ENCODE results near the gene NUP88. TPM values are rescaled to one million over a fixed set of nuclear protein-coding genes. Genes with fewer than 3 reads are reported as not detected.
"Not testable (repeated sequence)": the region's sequence is repeated elsewhere in the genome, so short reads cannot be mapped to it uniquely, and the experiment has no call there.

NUP88 gene
- polyA plus RNA-seq (ENCODE audit: insufficient read length in 3 of 3), result 10 to 100 TPM; 74.0 to 88.2 (median 82.7) TPM

DNA sequence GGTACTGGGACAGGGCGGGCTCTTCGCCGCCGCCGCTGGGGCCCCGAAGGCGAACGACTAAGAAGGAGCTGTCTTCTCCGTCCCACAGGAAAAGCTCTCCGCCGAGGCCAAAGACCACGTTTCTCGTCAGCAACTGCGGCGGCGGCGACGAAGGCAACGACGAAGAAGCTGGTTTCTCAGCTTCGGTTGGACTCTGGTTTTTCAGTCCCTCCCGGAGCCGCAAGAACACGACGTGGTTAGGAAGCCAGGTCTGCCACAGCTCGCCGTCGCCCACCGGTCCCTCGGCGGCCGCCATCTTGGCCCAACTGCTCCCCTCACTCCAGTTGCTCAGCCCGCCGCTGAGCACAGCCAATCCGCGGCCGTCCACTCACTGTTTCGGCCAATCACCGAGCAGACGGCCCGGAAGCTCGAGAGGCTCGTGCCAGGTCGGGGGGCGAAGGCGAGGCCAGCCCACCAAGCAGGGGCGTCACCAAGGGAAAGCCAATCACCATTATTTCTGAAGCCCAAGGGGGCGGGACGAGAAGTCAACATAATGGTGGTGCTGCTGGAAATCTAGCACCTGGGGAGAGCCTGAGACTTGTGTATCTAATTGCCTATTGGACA lies at the start of gene NUP88:
Gene NUP88, minus strand, starts transcription at position 307 of the 603 bp plus-strand sequence. Its CDS starts 12 bp downstream, at position 295.
- DNase-seq (ENCODE audit: low read depth in 3 of 3, low spot score in 2 of 3), result peak; percentile 94 to 98 (median 96)

DNA sequence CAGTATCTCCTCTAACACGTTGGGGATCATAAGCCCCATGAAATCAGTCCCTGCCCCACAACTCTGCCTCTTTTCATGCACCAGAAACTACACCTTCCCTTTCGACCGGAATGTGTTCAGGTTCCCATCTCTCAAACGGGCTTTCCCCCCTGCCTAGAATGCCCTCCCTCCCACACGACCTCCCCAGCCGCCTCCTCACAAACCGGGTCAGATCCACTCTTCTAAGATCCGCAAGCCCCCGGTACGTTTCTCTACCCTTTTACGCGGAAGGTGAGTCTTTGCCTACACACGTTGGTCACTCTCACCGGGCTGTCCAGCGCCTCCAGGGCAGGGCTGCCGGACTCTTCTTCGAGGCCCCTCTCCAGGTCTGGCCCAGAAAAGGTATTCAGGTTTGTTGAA lies 48.6 kb upstream of the NUP88 start:
- no peak for DNase-seq (ENCODE audit: low read depth in 3 of 3, low spot score in 2 of 3)

DNA sequence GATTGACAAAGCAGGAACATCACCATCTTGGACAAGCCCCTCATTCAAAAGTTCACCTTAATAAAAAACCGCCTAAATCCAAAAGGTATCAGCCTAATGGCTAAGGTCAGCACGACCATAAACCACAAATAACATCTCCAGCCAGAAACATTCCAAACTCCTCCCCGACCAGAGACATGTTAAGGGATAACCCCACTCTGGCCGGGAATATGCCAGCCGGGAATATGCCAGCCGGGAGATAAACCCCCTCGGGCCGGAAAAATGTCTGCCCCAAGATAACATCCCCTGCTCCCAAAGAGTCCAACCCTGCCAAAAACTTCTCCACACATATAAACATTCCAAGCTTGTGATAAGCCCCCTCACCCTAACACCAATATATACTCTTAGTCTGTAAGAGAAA lies 48.0 kb upstream of the NUP88 start:
- no peak for DNase-seq (ENCODE audit: low read depth in 3 of 3, low spot score in 2 of 3)

- no peak for DNase-seq (ENCODE audit: low read depth in 3 of 3, low spot score in 2 of 3)
Observed at GRCh38 chr17:5466295-5466694, 46.8 kb upstream of the NUP88 start.

DNA sequence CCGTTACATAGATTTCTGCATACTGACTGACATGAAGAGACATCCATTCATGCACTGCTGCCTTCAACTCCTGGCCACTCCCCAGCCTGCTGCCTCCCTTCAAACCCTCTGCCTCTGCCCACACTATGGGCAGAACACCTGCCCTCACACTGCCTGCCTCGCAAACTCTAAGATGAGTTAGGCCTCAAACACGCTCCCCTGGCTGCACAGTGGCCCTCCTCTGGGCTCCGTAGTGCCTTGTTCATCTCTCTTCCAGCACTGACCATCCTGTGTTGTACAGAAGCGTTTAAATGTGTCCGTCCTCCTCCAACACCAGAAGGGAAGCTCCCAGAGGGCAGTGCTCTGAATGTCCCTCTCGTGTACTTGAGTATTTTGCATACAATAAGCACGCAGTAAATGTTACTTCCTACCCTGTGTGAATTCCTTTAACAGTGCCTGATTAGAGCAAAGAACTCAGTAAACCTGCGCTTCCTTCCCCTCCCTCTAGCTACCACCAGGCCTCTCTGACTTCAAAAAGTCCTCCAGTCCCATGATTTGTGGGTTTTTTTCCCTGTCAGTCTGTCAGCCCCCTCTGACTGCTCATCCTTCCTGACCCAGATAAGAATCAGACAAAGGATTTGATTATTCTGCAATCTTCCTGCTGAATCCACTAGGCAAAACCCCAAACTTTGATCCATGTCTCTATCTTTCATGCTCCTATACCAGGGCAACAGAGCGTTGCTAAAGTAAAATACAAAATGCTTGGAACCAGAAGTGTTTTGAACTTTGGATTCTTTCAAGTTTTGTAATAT lies 45.5 kb upstream of the NUP88 start:
- DNase-seq (ENCODE audit: low read depth in 3 of 3, low spot score in 2 of 3), result no peak

GRCh38 chr17:5446786-5447185 lies 27.3 kb upstream of the NUP88 start:
- DNase-seq (ENCODE audit: low read depth in 3 of 3, low spot score in 2 of 3), result no peak

GRCh38 chr17:5444209-5444608 lies 24.7 kb upstream of the NUP88 start:
- DNase-seq (ENCODE audit: low read depth in 3 of 3, low spot score in 2 of 3), result no peak

- no peak for DNase-seq (ENCODE audit: low read depth in 3 of 3, low spot score in 2 of 3)
Observed at GRCh38 chr17:5443728-5444127, 24.3 kb upstream of the NUP88 start.

- DNase-seq (ENCODE audit: low read depth in 3 of 3, low spot score in 2 of 3), result no peak
Observed at GRCh38 chr17:5439446-5439764, 19.9 kb upstream of the NUP88 start.

GRCh38 chr17:5438716-5439445 lies 19.4 kb upstream of the NUP88 start, which contains the start of gene C1QBP:
Gene C1QBP, minus strand, starts transcription at chr17:5439155. Its CDS starts 82 bp downstream, at chr17:5439073.
- peak; percentile 84 to 88 (median 86) for DNase-seq (ENCODE audit: low read depth in 3 of 3, low spot score in 2 of 3)

DNA sequence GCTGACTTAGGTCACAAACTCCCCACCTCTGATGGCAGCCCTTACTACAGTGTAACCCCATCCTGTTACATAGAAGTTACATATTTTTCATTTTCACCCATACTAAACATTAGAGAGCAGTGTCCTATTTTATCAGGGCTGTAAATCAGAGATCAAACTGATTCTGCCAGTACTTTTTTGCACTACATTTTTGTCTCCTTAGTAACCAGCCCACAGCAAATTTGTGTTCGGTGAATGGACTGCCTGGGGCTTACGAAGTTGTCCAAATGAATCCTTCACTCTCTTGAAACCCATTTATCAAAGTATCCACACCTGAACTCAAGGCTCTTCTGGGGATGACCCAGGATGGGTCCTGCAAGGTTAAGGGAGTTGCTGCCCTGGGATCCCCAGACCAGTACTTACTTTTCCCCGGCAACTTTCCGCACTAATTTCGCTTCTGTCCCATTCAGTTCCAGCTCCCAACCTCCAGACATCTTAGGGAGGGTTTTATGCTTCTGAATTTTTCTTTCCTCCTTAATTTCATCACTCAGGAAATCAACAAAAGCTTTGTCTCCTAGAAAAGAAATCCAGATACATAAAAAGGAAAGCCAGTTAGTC lies 18.4 kb upstream of the NUP88 start:
- DNase-seq (ENCODE audit: low read depth in 3 of 3, low spot score in 2 of 3), result no peak

DNA sequence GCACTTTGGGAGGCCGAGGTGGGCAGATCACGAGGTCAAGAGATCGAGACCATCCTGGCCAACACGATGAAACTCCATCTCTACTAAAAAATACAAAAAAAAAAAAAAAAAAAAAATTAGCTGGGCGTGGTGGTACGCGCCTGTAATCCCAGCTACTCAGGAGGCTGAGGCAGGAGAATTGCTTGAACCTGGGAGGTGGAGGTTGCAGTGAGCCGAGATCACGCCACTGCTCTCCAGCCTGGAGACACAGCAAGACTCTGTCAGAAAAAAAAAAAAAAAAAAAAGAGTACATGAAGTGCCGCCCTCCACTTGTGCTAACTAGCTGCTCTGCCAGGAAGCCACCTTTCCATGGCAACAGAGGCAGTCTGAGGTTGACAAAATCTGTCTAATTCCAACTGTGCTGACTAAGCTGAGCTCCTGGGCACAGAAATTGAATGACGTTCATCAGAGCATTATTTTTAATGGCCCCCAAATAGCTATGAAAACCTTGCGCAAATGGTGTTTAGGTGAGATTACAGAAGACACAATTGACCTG lies 16.4 kb upstream of the NUP88 start:
- DNase-seq (ENCODE audit: low read depth in 3 of 3, low spot score in 2 of 3), result not testable (repeated sequence)

- no peak for DNase-seq (ENCODE audit: low read depth in 3 of 3, low spot score in 2 of 3)
Observed at GRCh38 chr17:5434984-5435383, 15.5 kb upstream of the NUP88 start.

DNA sequence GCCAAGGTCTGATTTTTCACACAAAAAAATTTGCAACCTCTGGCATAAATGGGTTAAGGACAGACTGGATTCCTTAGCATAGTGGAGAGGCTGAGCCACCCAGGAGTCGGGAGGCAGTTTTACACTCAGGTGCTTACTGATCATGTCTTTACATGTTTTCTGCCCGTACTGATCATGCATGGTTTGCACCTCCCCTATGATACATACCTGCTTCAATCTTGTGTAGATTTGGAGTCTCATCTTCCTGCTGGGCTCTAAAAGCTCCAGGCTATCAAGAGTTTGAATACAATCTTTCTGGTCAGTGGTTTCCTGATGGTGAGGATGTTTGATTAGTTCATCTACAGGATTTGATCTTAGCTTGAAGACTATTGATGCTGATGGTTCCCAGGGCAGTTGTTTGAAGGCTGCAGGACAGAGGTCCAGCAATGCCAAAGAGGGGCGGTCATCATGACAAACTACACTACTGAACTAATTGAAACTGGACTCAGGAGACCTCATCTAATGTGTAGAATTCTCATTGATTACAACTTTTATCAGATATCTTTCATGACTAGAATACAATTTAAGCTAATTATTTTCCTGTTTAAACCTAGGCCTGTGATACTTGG lies 12.6 kb upstream of the NUP88 start:
- no peak for DNase-seq (ENCODE audit: low read depth in 3 of 3, low spot score in 2 of 3)

DNA sequence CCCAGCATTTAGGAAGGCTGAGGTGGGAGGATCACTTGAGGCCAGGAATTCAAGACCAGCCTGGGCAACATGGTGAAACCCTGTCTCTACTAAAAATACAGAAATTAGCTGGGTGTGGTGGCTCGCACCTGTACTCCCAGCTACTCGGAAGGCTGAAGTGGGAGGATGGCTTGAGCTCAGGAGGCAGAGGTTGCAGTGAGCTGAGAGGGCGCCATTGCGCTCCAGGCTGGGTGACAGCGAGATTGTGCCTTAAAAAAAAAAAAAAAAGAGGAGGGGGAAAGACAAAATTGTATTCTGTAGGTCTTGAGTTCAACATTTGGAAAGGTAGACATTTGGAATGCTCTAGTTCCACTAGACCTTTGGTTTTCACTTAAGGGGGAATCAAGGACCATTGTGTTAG lies 11.8 kb upstream of the NUP88 start:
- DNase-seq (ENCODE audit: low read depth in 3 of 3, low spot score in 2 of 3), result not testable (repeated sequence)

DNA sequence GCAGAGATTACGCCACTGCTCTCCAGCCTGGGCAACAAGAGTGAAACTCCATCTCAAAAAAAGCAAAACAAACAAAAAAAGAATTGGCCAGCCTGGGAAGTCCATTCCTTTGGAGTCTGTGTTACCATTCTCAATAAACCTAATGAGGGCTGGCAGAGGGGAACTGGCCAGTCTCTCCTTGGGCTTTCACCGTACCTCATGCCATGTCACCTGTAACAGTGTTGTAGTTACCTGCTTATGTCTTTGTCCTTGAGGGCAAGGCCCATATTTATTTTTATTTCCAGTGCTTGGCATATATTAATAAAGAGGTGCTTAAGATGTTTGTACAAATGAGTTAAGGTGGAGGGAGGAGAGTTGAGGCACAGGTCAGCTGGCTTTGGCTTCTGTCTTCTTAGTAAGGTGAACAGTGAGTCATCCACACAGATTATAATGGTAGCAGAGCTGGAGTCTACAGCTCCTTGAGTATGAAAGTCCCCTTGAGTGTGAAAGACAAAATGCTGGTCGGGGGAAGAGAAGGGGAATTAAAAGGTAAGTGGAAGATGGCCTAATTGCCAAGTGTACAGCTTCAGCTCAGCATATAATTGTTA lies 11.0 kb upstream of the NUP88 start:
- no peak for DNase-seq (ENCODE audit: low read depth in 3 of 3, low spot score in 2 of 3)

DNA sequence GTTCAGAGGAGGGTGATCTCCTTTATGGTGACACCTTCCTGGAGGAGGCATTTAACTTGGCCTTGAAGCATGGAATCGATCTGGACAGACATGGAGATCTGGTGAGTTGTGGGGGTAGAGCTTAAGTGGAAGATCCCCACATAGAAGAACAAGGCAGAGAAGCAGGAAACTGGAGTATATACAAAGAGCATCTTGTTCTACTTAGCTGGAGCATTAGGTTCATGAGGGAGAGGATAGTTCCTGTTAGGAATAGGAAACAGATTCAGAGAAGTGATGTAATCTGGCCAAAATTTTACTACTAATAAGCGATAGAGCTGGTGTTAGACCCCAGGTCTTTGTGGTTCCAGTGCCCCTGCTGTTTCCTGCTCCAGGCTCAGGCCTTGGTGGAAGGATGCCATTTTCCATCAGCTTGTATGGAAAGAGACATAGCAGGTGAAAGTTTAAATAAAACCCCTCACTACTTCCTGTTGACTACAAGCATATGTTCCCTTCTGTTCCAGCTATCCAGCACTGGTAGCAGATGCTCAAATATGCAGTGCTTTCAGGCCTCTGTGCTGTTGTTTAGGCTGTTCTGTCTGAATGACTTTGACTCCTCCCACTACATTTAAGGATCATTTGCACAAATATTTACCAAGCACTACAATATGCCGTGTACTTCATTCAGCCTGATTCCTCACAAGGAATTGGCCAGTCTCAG lies 9.9 kb upstream of the NUP88 start:
- no peak for DNase-seq (ENCODE audit: low read depth in 3 of 3, low spot score in 2 of 3)

- no peak for DNase-seq (ENCODE audit: low read depth in 3 of 3, low spot score in 2 of 3)
Observed at GRCh38 chr17:5425826-5426225, 6.4 kb upstream of the NUP88 start.

DNA sequence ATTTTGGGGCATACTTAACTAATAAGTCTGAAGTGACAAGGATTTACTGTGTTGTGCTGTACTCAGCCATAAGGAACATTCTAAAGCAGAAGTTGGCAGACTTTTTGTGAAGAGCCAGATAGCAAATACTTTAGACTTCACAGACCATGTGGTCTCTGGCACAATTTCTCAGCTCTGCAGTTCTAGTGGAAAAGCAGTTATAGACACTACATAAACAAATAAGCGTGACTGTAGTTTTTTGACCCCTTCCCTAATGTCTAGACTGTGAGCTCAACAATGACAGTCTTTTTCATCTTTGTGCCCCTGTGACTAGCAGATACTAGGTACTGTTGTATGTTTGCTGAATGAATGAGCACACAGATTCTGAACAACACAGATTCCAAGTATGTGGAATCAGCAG lies 5.4 kb upstream of the NUP88 start:
- no peak for DNase-seq (ENCODE audit: low read depth in 3 of 3, low spot score in 2 of 3)

- no peak for DNase-seq (ENCODE audit: low read depth in 3 of 3, low spot score in 2 of 3)
Observed at GRCh38 chr17:5422505-5422904, 3.0 kb upstream of the NUP88 start.
